ENCODE results near the gene PKP3.

PKP3 gene

GRCh38 chr11:377174-377865 lies 16.7 kb upstream of the PKP3 start:
- TF ChIP-seq POLR2AphosphoS5 (IDR thresholded peaks at IDR 0.05; ENCODE audit: low read depth, low read length) (no peak), PAX5 (IDR thresholded peaks at IDR 0.05; ENCODE audit: insufficient read depth, low read length, severe bottlenecking) (no peak), POU2F2 (IDR thresholded peaks at IDR 0.05; ENCODE audit: low read depth, low read length) (no peak)
- DNase-seq (ENCODE audit: insufficient read length, low spot score), result no peak
- FAIRE-seq, result no peak

DNA sequence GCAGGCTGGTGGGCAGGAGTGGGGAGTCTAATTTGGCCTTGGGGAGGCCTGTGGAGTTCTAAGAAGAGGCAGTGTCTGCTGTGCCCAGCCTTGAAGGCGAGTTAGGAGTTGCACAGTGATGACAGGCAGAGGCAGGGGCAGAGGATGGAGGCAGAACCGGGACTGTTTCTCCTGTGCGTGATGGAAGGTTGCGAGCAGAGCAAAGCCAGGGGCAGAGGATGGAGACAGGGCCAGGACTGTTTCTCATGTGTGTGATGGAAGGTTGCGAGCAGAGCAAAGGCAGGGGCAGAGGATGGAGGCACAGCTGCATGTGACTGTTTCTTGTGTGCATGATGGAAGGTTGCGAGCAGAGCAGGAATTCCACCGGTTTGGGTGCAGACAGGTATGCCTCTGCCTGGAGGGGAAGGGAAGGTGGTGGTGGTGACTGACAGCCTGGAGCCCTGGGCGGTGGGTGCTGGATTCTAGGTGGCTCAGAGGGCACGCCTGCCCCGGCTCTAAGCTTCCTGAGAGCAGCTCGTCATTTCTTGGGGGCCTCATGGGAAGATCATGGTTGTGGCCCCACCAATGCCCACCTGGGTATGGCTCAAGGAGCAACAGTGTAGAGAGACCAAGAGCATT lies 16.0 kb upstream of the PKP3 start:
- FAIRE-seq (no peak), DNase-seq (ENCODE audit: insufficient read length, low spot score) (no peak)
- TF ChIP-seq POLR2A (IDR thresholded peaks at IDR 0.05; ENCODE audit: low read depth, low read length) (no peak), POLR2AphosphoS5 (IDR thresholded peaks at IDR 0.05; ENCODE audit: low read depth, low read length) (no peak), POU2F2 (IDR thresholded peaks at IDR 0.05; ENCODE audit: low read depth, low read length) (no peak), PAX5 (IDR thresholded peaks at IDR 0.05; ENCODE audit: insufficient read depth, low read length, severe bottlenecking) (no peak), TAF1 (IDR thresholded peaks at IDR 0.05; ENCODE audit: low read depth, low read length) (no peak), SPI1 (IDR thresholded peaks at IDR 0.05; ENCODE audit: low read depth, low read length) (no peak)

DNA sequence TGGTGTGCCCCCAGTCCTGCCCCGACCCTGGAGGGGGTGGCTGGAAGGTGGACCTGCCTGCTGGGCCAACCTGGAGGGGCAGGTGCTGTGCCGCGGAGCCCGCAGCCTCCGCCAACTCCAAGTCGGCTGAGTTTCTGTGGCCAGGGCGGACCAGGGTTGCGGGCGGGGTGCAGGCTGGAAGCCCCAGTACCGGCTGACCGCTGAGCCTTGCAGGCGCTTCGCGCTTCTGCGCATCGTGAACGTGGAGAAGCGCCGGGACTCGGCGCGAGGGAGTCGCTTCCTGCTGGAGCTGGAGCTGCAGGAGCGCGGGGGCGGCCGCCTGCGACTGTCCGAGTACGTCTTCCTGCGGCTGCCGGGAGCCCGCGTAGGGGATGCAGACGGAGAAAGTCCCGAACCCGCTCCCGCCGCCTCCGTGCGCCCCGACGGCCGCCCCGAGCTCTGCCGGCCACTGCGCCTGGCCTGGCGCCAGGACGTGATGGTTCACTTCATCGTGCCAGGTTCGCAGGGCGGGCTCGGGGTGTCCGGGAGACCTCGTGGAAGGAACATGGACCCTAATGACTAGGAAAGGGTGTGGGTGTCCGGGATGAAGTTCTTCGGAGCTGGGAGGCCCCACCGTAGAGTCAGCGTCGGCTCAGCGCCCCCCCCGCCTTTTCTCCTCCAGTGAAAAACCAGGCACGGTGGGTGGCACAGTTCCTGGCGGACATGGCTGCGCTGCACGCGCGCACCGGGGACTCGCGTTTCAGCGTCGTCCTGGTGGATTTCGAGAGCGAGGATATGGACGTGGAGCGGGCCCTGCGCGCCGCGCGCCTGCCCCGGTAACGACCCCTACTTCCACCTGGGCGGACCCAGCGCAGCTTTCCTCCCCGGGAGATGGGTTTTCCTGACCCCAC lies 14.6 kb upstream of the PKP3 start:
- no peak for TF ChIP-seq SPI1 (IDR thresholded peaks at IDR 0.05; ENCODE audit: low read depth, low read length)
- no peak for TF ChIP-seq POU2F2 (IDR thresholded peaks at IDR 0.05; ENCODE audit: low read depth, low read length)
- no peak for TF ChIP-seq PAX5 (IDR thresholded peaks at IDR 0.05; ENCODE audit: insufficient read depth, low read length, severe bottlenecking)
- no peak for TF ChIP-seq TAF1 (IDR thresholded peaks at IDR 0.05; ENCODE audit: low read depth, low read length)
- TF ChIP-seq POLR2AphosphoS5 (IDR thresholded peaks at IDR 0.05; ENCODE audit: low read depth, low read length), result no peak
- TF ChIP-seq POLR2A (IDR thresholded peaks at IDR 0.05; ENCODE audit: low read depth, low read length), result no peak
- DNase-seq (ENCODE audit: insufficient read length, low spot score) (no peak), FAIRE-seq (no peak)

- no peak for DNase-seq (ENCODE audit: insufficient read length, low spot score)
- TF ChIP-seq POLR2AphosphoS5 (IDR thresholded peaks at IDR 0.05; ENCODE audit: low read depth, low read length), result no peak
- no peak for TF ChIP-seq TAF1 (IDR thresholded peaks at IDR 0.05; ENCODE audit: low read depth, low read length)
- no peak for TF ChIP-seq PAX5 (IDR thresholded peaks at IDR 0.05; ENCODE audit: insufficient read depth, low read length, severe bottlenecking)
- TF ChIP-seq POLR2A (IDR thresholded peaks at IDR 0.05; ENCODE audit: low read depth, low read length), result no peak
- TF ChIP-seq POU2F2 (IDR thresholded peaks at IDR 0.05; ENCODE audit: low read depth, low read length), result no peak
- no peak for TF ChIP-seq SPI1 (IDR thresholded peaks at IDR 0.05; ENCODE audit: low read depth, low read length)
- no peak for FAIRE-seq
These were observed 13.9 kb upstream of the PKP3 start for GRCh38 chr11:380095-380480.

DNA sequence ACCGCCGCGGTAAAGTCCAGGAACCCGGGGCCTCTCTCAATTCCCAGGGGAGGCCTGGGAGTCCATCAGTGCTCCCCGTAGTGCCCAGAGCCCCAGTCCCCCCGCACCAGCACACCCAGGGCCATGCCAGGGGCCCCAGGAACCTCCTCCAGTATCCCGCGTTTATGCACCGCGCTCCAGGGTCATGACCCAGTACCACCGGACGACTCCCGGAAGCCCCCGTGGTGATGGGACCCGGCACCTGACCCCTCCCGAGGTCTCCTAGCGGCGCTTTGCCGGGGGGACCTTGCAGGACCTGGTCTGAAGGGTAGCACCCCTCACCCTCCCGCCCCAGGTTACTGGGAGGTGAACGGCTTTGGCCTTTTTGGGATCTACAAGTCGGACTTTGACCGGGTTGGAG lies 13.5 kb upstream of the PKP3 start:
- TF ChIP-seq POU2F2 (IDR thresholded peaks at IDR 0.05; ENCODE audit: low read depth, low read length), result no peak
- TF ChIP-seq POLR2A (IDR thresholded peaks at IDR 0.05; ENCODE audit: low read depth, low read length), result no peak
- TF ChIP-seq SPI1 (IDR thresholded peaks at IDR 0.05; ENCODE audit: low read depth, low read length), result no peak
- no peak for TF ChIP-seq TAF1 (IDR thresholded peaks at IDR 0.05; ENCODE audit: low read depth, low read length)
- TF ChIP-seq PAX5 (IDR thresholded peaks at IDR 0.05; ENCODE audit: insufficient read depth, low read length, severe bottlenecking), result no peak
- no peak for TF ChIP-seq POLR2AphosphoS5 (IDR thresholded peaks at IDR 0.05; ENCODE audit: low read depth, low read length)
- no peak for FAIRE-seq
- DNase-seq (ENCODE audit: insufficient read length, low spot score), result no peak

DNA sequence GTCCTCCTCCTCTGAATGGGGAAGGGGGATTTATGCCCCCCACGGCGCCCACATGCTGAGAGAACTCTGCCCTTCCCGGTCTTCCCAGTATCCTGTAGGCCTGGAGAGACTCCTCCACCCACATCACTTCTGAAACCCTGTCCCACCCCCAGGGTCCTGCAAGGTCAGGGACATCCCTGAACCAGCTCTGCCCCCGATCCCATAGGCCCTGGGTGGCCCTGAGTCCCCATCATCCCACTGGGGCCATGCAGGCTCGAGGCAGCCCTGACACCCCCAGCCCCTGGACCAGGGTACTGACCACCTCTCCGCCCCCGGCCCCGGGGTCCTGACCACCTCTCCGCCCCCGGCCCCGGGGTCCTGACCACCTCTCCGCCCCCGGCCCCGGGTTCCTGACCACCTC lies 13.0 kb upstream of the PKP3 start:
- FAIRE-seq (no peak), DNase-seq (ENCODE audit: insufficient read length, low spot score) (no peak)
- no peak for TF ChIP-seq POU2F2 (IDR thresholded peaks at IDR 0.05; ENCODE audit: low read depth, low read length)
- no peak for TF ChIP-seq PAX5 (IDR thresholded peaks at IDR 0.05; ENCODE audit: insufficient read depth, low read length, severe bottlenecking)
- no peak for TF ChIP-seq SPI1 (IDR thresholded peaks at IDR 0.05; ENCODE audit: low read depth, low read length)
- no peak for TF ChIP-seq TAF1 (IDR thresholded peaks at IDR 0.05; ENCODE audit: low read depth, low read length)
- TF ChIP-seq POLR2A (IDR thresholded peaks at IDR 0.05; ENCODE audit: low read depth, low read length), result no peak
- no peak for TF ChIP-seq POLR2AphosphoS5 (IDR thresholded peaks at IDR 0.05; ENCODE audit: low read depth, low read length)

GRCh38 chr11:381501-382072 lies 12.4 kb upstream of the PKP3 start:
- no peak for FAIRE-seq
- TF ChIP-seq POU2F2 (IDR thresholded peaks at IDR 0.05; ENCODE audit: low read depth, low read length) (no peak), PAX5 (IDR thresholded peaks at IDR 0.05; ENCODE audit: insufficient read depth, low read length, severe bottlenecking) (no peak), SPI1 (IDR thresholded peaks at IDR 0.05; ENCODE audit: low read depth, low read length) (no peak), TAF1 (IDR thresholded peaks at IDR 0.05; ENCODE audit: low read depth, low read length) (no peak), POLR2AphosphoS5 (IDR thresholded peaks at IDR 0.05; ENCODE audit: low read depth, low read length) (no peak), POLR2A (IDR thresholded peaks at IDR 0.05; ENCODE audit: low read depth, low read length) (no peak)
- no peak for DNase-seq (ENCODE audit: insufficient read length, low spot score)

- no peak for TF ChIP-seq TAF1 (IDR thresholded peaks at IDR 0.05; ENCODE audit: low read depth, low read length)
- TF ChIP-seq POU2F2 (IDR thresholded peaks at IDR 0.05; ENCODE audit: low read depth, low read length), result no peak
- TF ChIP-seq POLR2A (IDR thresholded peaks at IDR 0.05; ENCODE audit: low read depth, low read length), result no peak
- TF ChIP-seq POLR2AphosphoS5 (IDR thresholded peaks at IDR 0.05; ENCODE audit: low read depth, low read length), result no peak
- TF ChIP-seq PAX5 (IDR thresholded peaks at IDR 0.05; ENCODE audit: insufficient read depth, low read length, severe bottlenecking), result no peak
- no peak for TF ChIP-seq SPI1 (IDR thresholded peaks at IDR 0.05; ENCODE audit: low read depth, low read length)
- no peak for FAIRE-seq
- DNase-seq (ENCODE audit: insufficient read length, low spot score), result no peak
These were observed 11.9 kb upstream of the PKP3 start for GRCh38 chr11:382081-382629.
